Activated naive CD4-positive, alpha-beta T cell treated with anti-CD3 and anti-CD28 coated beads, Interleukin-2, amount 50 U/mL, for 16 hours (primary cell): Measurements from ENCODE around the gene TOMM5.
"Not testable (repeated sequence)": the region's sequence is repeated elsewhere in the genome, so short reads cannot be mapped to it uniquely, and the experiment has no call there.

ENCODE experiments used
- DNase-seq: peaks from one replicate; pipeline ENCODE4 v3.0.0-alpha.2; 2020

TOMM5 gene

GRCh38 chr9:37611014-37611413 is 18.6 kb upstream of the TOMM5 start:
- DNase-seq = no peak

- no peak for DNase-seq
These were observed 17.5 kb upstream of the TOMM5 start for GRCh38 chr9:37609735-37610397.

- no peak for DNase-seq
These were observed 15.9 kb upstream of the TOMM5 start for GRCh38 chr9:37608250-37608649.

- no peak for DNase-seq
These were observed 11.9 kb upstream of the TOMM5 start for GRCh38 chr9:37604296-37604695.

GRCh38 chr9:37602817-37603216 is 10.4 kb upstream of the TOMM5 start:
- no peak for DNase-seq

GRCh38 chr9:37602061-37602460 is 9.7 kb upstream of the TOMM5 start:
- not testable (repeated sequence) for DNase-seq

GRCh38 chr9:37596504-37596903 is 4.1 kb upstream of the TOMM5 start:
- no peak for DNase-seq

GRCh38 chr9:37593883-37594448 is 1.6 kb upstream of the TOMM5 start:
- no peak for DNase-seq

- no peak for DNase-seq
These were observed 4.9 kb downstream of the TOMM5 start for GRCh38 chr9:37587521-37587920.

- no peak for DNase-seq
These were observed 8.8 kb downstream of the TOMM5 start for GRCh38 chr9:37583522-37584121.

- no peak for DNase-seq
These were observed 9.7 kb downstream of the TOMM5 start for GRCh38 chr9:37582548-37583157.

GRCh38 chr9:37575921-37576721 is 16.3 kb downstream of the TOMM5 start, which contains the start of gene FBXO10:
TSS of gene FBXO10 (minus strand) at chr9:37576380. CDS start at chr9:37541768, 34,612 bp downstream.
- DNase-seq = peak; percentile 30

- no peak for DNase-seq
These were observed 16.9 kb downstream of the TOMM5 start for GRCh38 chr9:37575511-37575914.

- DNase-seq = no peak
These were observed 17.4 kb downstream of the TOMM5 start for GRCh38 chr9:37575001-37575400.

GRCh38 chr9:37574241-37574721 is 18.1 kb downstream of the TOMM5 start:
- DNase-seq = no peak

GRCh38 chr9:37571282-37571681 is 21.1 kb downstream of the TOMM5 start:
- no peak for DNase-seq

- no peak for DNase-seq
These were observed 25.7 kb downstream of the TOMM5 start for GRCh38 chr9:37566716-37567115.

GRCh38 chr9:37565661-37566618 is 26.5 kb downstream of the TOMM5 start:
- no peak for DNase-seq

GRCh38 chr9:37564916-37565315 is 27.5 kb downstream of the TOMM5 start:
- no peak for DNase-seq

GRCh38 chr9:37563806-37564513 is 28.4 kb downstream of the TOMM5 start:
- no peak for DNase-seq

GRCh38 chr9:37562826-37563225 is 29.6 kb downstream of the TOMM5 start:
- DNase-seq = no peak
